RWPE2 (cell line): Measurements from ENCODE around the gene COL4A1.

ENCODE experiments used
- ATAC-seq: fragments of 200-7000 bp; cut with Tn5 transposase; 3 replicates; pipeline ENCODE4 v1.9.1; 2021; ENCODE audit warnings: low read depth
- DNase-seq: peaks from one replicate; pipeline ENCODE4 v3.0.0-alpha.2; 2020; ENCODE audit warnings: low spot score
- H3K27ac ChIP-seq: fragments of 450-650 bp; 2 replicates; pipeline ENCODE4 v1.5.1; 2017; ENCODE audit warnings: mild to moderate bottlenecking; ENCODE audit not compliant: poor library complexity, severe bottlenecking
- H3K27me3 ChIP-seq: fragments of 250-450 bp; sonication (Bioruptor Pico); 2 replicates; pipeline ENCODE4 v1.5.1; 2021; ENCODE audit warnings: mild to moderate bottlenecking, moderate library complexity; ENCODE audit not compliant: insufficient read depth, poor library complexity, severe bottlenecking
- H3K36me3 ChIP-seq: fragments of 250-450 bp; sonication (Bioruptor Pico); 2 replicates; pipeline ENCODE4 v1.5.1; 2020; ENCODE audit warnings: low read depth, mild to moderate bottlenecking, moderate library complexity
- H3K4me1 ChIP-seq: fragments of 250-450 bp; sonication (Bioruptor Pico); 2 replicates; pipeline ENCODE4 v1.5.1; 2021; ENCODE audit warnings: mild to moderate bottlenecking, moderate library complexity; ENCODE audit not compliant: insufficient read depth, poor library complexity, severe bottlenecking
- H3K4me3 ChIP-seq: fragments of 250-450 bp; sonication (Bioruptor Pico); 2 replicates; pipeline ENCODE4 v1.5.1; 2021; ENCODE audit warnings: mild to moderate bottlenecking, moderate library complexity; ENCODE audit not compliant: severe bottlenecking
- H3K9me3 ChIP-seq: fragments of 250-450 bp; sonication (Bioruptor Pico); 2 replicates; pipeline ENCODE4 v1.5.1; 2021; ENCODE audit warnings: mild to moderate bottlenecking, moderate library complexity; ENCODE audit not compliant: severe bottlenecking
- CTCF ChIP-seq: fragments of 450-650 bp; IDR thresholded peaks from one replicate; pipeline ENCODE4 v1.5.1; 2017; ENCODE audit warnings: mild to moderate bottlenecking, moderate library complexity; ENCODE audit not compliant: poor library complexity, severe bottlenecking

COL4A1 gene

DNA sequence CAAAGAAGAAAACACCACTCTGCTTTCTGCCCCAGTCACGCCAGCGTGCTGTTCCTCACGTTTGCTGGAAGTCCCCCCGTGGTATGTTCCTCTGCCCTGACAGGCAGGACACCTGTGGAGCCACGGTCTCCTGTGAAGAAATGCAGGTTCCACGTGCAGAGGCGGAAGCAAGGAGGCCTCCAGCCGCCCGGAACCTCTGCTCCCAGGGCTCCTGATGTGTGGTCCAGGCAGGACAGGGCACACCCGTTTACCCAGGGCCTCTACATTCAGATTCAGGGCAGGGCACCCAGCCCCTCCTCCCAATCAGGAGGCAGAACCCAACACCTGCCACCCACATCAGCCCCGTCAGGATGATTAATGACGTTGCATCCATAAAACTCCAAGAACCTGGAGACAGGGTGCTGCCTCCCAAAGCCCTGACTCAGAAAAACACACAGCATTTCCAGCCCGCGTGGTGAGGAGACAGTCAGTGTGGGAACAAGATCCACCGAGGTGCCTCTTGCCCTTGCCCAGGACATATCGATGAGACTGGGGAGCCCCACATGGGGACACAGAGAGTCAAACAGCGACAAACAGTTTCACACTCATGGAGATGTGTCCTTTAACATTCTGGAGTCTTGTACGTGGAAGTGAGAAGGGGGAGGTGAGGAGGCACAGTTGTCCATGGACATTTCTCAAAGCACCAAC lies 76.2 kb downstream of the COL4A1 start:
- no peak overlapping the region for H3K27ac ChIP-seq
- H3K4me1 ChIP-seq = no peaks in the 10 kb centered on the region
- no peak for TF ChIP-seq CTCF
- H3K36me3 ChIP-seq = peaks cover 8% of the 10 kb centered on the region; the same call in 1 of the 2 replicates
- H3K9me3 ChIP-seq = no peaks in the 10 kb centered on the region
- DNase-seq (no peak), ATAC-seq (peak; percentile 23; the same call in 1 of the 3 replicates)
- no peak overlapping the region for H3K4me3 ChIP-seq
- H3K27me3 ChIP-seq = no peaks in the 10 kb centered on the region

GRCh38 chr13:110229905-110230563 lies 76.9 kb downstream of the COL4A1 start:
- no peak overlapping the region for H3K4me3 ChIP-seq
- ATAC-seq = no peak
- H3K36me3 ChIP-seq = 0 out of 2 replicates have a peak, but pooled peaks cover 6% of the 10 kb centered on the region
- H3K4me1 ChIP-seq = no peaks in the 10 kb centered on the region
- H3K27me3 ChIP-seq = no peaks in the 10 kb centered on the region
- H3K27ac ChIP-seq = no peak overlapping the region
- no peak for TF ChIP-seq CTCF
- DNase-seq = no peak
- H3K9me3 ChIP-seq = no peaks in the 10 kb centered on the region

DNA sequence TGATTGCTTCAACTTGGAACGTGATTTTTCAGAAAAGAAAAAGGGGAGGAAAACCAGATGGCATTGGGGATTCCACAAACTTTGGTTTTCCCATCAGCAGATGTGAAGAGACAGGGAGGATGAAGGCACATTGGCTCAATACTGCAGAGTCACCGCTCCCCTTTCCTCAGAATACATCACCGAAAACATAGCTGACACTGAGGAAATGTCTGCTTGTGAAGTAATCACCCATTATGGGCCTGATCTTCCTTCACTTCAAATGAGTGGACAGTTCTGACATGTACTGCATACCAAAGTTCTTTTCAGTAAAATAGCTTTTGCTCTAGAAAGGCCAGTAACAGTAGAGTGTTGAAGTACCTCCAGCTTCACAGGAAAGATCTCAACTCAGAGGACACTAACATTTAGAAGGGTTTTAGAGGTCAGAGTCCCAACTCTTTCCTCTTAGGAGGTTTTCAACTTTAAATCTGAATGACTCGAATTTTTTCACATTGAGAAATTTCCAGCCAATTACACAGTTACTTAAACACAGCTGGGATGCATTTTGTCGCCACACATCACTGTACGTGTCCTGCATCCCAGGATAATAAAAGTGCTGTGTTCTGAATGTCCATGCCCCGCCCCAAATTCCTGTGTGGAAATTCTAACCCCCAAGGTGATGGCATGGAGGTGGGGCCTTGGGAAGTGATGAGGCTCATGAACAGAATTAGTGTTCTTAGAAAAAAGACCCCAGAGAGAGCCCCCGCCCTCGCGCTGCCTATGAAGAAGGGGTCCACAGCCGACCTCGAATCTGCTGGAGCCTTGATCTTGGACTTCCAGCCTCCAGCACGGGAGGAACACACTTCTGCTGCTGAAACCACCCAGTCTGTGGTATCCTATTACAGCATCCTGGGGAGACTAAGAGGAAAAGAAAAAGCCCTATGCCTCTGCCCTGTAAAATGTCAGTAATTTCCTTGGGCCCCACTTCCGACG lies 77.7 kb downstream of the COL4A1 start:
- ATAC-seq (peak; percentile 46; the same call in 2 of the 3 replicates), DNase-seq (no peak)
- 0 out of 2 replicates have a peak, but pooled peaks cover 3% of the 10 kb centered on the region for H3K36me3 ChIP-seq
- H3K4me1 ChIP-seq = no peaks in the 10 kb centered on the region
- no peak for TF ChIP-seq CTCF
- no peaks in the 10 kb centered on the region for H3K27me3 ChIP-seq
- no peaks in the 10 kb centered on the region for H3K9me3 ChIP-seq
- peak overlapping the region; percentile 4 for H3K27ac ChIP-seq
- no peak overlapping the region for H3K4me3 ChIP-seq

- H3K27me3 ChIP-seq = no peaks in the 10 kb centered on the region
- H3K36me3 ChIP-seq = 0 out of 2 replicates have a peak, but pooled peaks cover 3% of the 10 kb centered on the region
- DNase-seq = no peak
- TF ChIP-seq CTCF = no peak
- no peak overlapping the region for H3K4me3 ChIP-seq
- no peaks in the 10 kb centered on the region for H3K4me1 ChIP-seq
- ATAC-seq = no peak
- no peaks in the 10 kb centered on the region for H3K9me3 ChIP-seq
- H3K27ac ChIP-seq = no peak overlapping the region
Observed at GRCh38 chr13:110227864-110228643, 78.9 kb downstream of the COL4A1 start.
